OCI-LY1 (cell line): ENCODE measurements around the gene CEP20.
"Not testable (repeated sequence)": the region's sequence is repeated elsewhere in the genome, so short reads cannot be mapped to it uniquely, and the experiment has no call there.

ENCODE experiments used
- H2AFZ ChIP-seq: fragments of 200-600 bp; sonication (generic), shearing (Covaris generic); 2 replicates; pipeline ENCODE4 v1.6.0; 2014; ENCODE audit warnings: antibody characterized with exemption, mild to moderate bottlenecking, low read length
- H3F3A ChIP-seq: fragments of 200-600 bp; sonication (generic), shearing (Covaris generic); 2 replicates; pipeline ENCODE4 v1.6.0; 2014; ENCODE audit warnings: mild to moderate bottlenecking, antibody characterized with exemption, low read length, moderate library complexity; ENCODE audit not compliant: insufficient read depth
- H3K27ac ChIP-seq: fragments of 200-600 bp; sonication (generic); 2 replicates; pipeline ENCODE4 v1.5.1; 2014; ENCODE audit warnings: low read length, mixed run types, mild to moderate bottlenecking, low read depth; ENCODE audit not compliant: poor library complexity, severe bottlenecking
- H3K27me3 ChIP-seq: fragments of 200-600 bp; sonication (generic); 2 replicates; pipeline ENCODE4 v1.6.0; 2014; ENCODE audit warnings: antibody characterized with exemption, mild to moderate bottlenecking, low read length, moderate library complexity; ENCODE audit not compliant: insufficient read depth
- H3K36me3 ChIP-seq: fragments of 200-600 bp; sonication (generic); 2 replicates; pipeline ENCODE4 v1.6.1; 2014; ENCODE audit warnings: mild to moderate bottlenecking, antibody characterized with exemption, low read length, moderate library complexity, mixed read lengths; ENCODE audit not compliant: insufficient read depth
- H3K4me1 ChIP-seq: fragments of 200-600 bp; sonication (generic); 2 replicates; pipeline ENCODE4 v1.5.1; 2014; ENCODE audit warnings: mild to moderate bottlenecking, low read length, moderate library complexity; ENCODE audit not compliant: insufficient read depth, severe bottlenecking
- H3K4me2 ChIP-seq: fragments of 200-600 bp; sonication (generic), shearing (Covaris generic); 2 replicates; pipeline ENCODE4 v1.6.1; 2014; ENCODE audit warnings: low read length
- H3K4me3 ChIP-seq: fragments of 200-600 bp; sonication (generic); 2 replicates; pipeline ENCODE4 v1.5.1; 2014; ENCODE audit warnings: low read length, low read depth, mild to moderate bottlenecking, mixed read lengths; ENCODE audit not compliant: poor library complexity, severe bottlenecking
- H3K79me2 ChIP-seq: fragments of 200-600 bp; shearing (Covaris generic); 2 replicates; pipeline ENCODE4 v1.6.1; 2016; ENCODE audit warnings: mixed run types, low read length, mixed read lengths; ENCODE audit not compliant: insufficient read depth
- H3K9ac ChIP-seq: fragments of 200-600 bp; sonication (generic), shearing (Covaris generic); 2 replicates; pipeline ENCODE4 v1.6.1; 2014; ENCODE audit warnings: mild to moderate bottlenecking, low read length, mixed read lengths
- H3K9me2 ChIP-seq: fragments of 200-600 bp; sonication (generic), shearing (Covaris generic); 2 replicates; pipeline ENCODE4 v1.6.1; 2014; ENCODE audit warnings: low read depth, mild to moderate bottlenecking, low read length, mixed read lengths
- H3K9me3 ChIP-seq: fragments of 200-600 bp; shearing (Covaris generic); 2 replicates; pipeline ENCODE4 v1.6.1; 2014; ENCODE audit warnings: low read length, mixed read lengths
- H4K20me1 ChIP-seq: fragments of 200-600 bp; sonication (generic), shearing (Covaris generic); 2 replicates; pipeline ENCODE4 v1.6.0; 2016; ENCODE audit warnings: mild to moderate bottlenecking, low read length; ENCODE audit not compliant: insufficient read depth
- EZH2 ChIP-seq: fragments of 200-600 bp; sonication (generic), shearing (Covaris generic); IDR thresholded peaks from 2 replicates; pipeline ENCODE4 v1.8.0; 2017; ENCODE audit warnings: borderline replicate concordance, mixed run types, mild to moderate bottlenecking, antibody characterized with exemption, low read length, moderate library complexity, mixed read lengths
- TF ChIP-seq, protein P1 (sequence below): fragments of 200-600 bp; sonication (generic), shearing (Covaris generic); IDR thresholded peaks from 2 replicates; pipeline ENCODE4 v1.5.1; 2017; ENCODE audit warnings: mild to moderate bottlenecking, antibody characterized with exemption, low read length, moderate library complexity, mixed read lengths

The CEP20 gene

DNA sequence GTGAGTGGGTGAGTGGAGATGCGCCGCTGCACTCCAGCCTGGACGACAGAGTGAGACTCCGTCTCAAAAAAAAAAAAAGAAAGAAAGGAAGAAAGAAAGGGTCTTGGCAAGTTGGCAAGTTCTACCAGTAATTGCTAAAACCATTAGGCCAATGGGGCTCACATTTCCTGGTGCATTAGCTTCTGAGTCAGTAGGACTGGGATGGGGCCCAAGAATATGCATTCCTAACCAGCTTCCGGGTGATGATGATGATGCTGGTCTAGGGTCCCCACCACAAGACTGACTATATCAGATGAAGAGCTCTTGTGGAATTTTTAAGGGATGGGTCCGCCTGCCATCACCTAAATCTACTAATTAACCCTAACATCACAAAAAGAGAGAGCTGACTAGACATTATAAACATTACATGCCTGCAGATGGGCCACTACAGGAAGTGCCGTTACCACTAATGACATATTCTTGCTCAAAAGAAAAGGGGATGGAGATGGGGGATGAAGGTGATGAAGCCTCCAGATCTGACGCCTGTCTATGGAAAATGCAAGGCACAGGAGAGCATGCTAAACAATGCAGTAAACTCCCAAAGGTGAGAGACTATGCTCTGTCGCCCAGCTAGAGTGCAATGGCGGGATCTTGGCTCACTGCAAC, 44.6 kb downstream of the CEP20 start:
- no peaks in the 10 kb centered on the region for H4K20me1 ChIP-seq
- H3K4me2 ChIP-seq, result no peak overlapping the region
- no peaks in the 10 kb centered on the region for H3K27me3 ChIP-seq
- H3K9ac ChIP-seq, result no peak overlapping the region
- H3K4me1 ChIP-seq, result no peaks in the 10 kb centered on the region
- H3K36me3 ChIP-seq, result no peaks in the 10 kb centered on the region
- H3K27ac ChIP-seq, result no peak overlapping the region
- H3F3A ChIP-seq, result no peaks in the 10 kb centered on the region
- no peaks in the 10 kb centered on the region for H3K79me2 ChIP-seq
- no peak overlapping the region for H2AFZ ChIP-seq
- no peak for TF ChIP-seq EZH2
- TF ChIP-seq, protein P1, sequence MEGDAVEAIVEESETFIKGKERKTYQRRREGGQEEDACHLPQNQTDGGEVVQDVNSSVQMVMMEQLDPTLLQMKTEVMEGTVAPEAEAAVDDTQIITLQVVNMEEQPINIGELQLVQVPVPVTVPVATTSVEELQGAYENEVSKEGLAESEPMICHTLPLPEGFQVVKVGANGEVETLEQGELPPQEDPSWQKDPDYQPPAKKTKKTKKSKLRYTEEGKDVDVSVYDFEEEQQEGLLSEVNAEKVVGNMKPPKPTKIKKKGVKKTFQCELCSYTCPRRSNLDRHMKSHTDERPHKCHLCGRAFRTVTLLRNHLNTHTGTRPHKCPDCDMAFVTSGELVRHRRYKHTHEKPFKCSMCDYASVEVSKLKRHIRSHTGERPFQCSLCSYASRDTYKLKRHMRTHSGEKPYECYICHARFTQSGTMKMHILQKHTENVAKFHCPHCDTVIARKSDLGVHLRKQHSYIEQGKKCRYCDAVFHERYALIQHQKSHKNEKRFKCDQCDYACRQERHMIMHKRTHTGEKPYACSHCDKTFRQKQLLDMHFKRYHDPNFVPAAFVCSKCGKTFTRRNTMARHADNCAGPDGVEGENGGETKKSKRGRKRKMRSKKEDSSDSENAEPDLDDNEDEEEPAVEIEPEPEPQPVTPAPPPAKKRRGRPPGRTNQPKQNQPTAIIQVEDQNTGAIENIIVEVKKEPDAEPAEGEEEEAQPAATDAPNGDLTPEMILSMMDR, result no peak
- H3K9me2 ChIP-seq, result no peaks in the 10 kb centered on the region
- no peak overlapping the region for H3K4me3 ChIP-seq
- H3K9me3 ChIP-seq, result no peaks in the 10 kb centered on the region

DNA sequence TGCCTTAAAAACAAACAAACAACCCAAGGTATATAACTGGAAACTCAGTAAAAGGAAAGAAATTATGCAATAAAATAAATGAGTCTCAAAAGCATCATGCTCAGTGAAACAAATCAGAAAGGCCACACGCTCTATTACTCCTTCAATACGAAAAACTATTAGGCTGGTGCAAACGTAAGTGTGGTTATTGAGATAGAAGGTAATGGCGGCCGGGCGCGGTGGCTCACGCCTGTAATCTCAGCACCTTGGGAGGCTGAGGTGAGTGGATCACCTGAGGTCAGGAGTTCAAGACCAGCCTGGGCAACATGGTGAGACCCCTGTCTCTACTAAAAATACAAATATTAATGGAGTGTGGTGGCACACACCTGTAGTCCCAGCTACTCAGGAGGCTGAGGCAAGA, 49.2 kb downstream of the CEP20 start:
- H4K20me1 ChIP-seq, H3K9me2 ChIP-seq, H3K9me3 ChIP-seq, H3K4me3 ChIP-seq, H3K4me2 ChIP-seq, H3K79me2 ChIP-seq, H3K27ac ChIP-seq, H3K27me3 ChIP-seq, H2AFZ ChIP-seq, H3K4me1 ChIP-seq, H3K36me3 ChIP-seq, H3K9ac ChIP-seq, H3F3A ChIP-seq: not testable (repeated sequence)

DNA sequence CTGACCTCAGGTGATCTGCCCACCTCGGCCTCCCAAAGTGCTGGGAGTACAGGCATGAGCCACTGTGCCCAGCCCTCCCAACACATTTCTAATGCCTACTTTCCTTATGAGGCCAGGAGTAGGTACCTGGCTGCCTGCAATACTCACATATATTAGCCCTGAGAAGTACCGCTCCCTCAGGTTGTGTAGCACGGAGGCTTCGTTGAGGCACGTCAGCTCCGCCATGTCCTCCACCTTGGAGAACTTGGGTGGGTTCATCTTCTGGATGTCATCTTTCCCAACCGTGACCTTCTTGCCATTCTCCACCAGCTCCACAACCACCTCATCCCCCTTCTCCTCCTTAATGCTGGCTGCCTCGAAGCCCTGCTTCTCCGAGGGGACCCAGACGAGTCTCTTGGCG, 50.6 kb downstream of the CEP20 start:
- no peak overlapping the region for H3K4me3 ChIP-seq
- H3K27me3 ChIP-seq, result no peaks in the 10 kb centered on the region
- no peaks in the 10 kb centered on the region for H3F3A ChIP-seq
- no peak overlapping the region for H3K4me2 ChIP-seq
- TF ChIP-seq, protein P1, result no peak
- no peak for TF ChIP-seq EZH2
- H3K27ac ChIP-seq, result no peak overlapping the region
- H3K4me1 ChIP-seq, result no peaks in the 10 kb centered on the region
- no peaks in the 10 kb centered on the region for H3K36me3 ChIP-seq
- no peaks in the 10 kb centered on the region for H3K9me2 ChIP-seq
- H2AFZ ChIP-seq, result no peak overlapping the region
- no peaks in the 10 kb centered on the region for H4K20me1 ChIP-seq
- no peak overlapping the region for H3K9ac ChIP-seq
- no peaks in the 10 kb centered on the region for H3K9me3 ChIP-seq
- no peaks in the 10 kb centered on the region for H3K79me2 ChIP-seq

DNA sequence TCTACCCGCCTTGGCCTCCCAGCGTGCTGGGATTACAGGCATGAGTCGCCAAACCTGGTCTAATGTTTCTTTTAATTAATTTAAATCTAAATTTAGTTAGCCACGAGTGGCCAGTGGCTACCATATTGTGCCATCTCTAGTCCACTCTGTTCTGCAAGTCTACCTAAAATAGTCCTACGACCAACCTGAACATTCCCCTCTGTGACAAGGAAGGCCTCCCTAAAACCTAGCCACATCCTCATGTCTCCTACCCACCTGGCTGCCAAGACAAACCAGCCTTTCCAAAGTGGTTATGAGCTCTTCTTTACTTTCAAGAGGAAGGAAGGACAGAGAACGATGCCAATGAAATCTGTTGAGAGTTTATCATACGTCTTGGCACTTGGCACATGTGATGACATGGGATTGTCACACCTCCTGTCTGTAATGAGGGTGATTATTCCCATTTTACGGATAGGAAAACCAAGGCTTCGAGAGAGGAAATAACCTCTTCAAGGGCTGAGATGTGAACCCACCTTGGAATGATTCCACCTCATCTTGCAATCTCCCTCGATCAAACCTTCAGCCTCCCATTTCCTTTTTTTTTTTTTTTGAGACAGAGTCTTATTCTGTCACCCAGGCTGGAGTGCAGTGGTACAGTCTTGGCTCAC, 51.3 kb downstream of the CEP20 start:
- H3K4me1 ChIP-seq, result no peaks in the 10 kb centered on the region
- H3K4me2 ChIP-seq, result no peak overlapping the region
- no peaks in the 10 kb centered on the region for H3F3A ChIP-seq
- H3K4me3 ChIP-seq, result no peak overlapping the region
- TF ChIP-seq, protein P1, result no peak
- TF ChIP-seq EZH2, result no peak
- no peaks in the 10 kb centered on the region for H3K9me2 ChIP-seq
- no peaks in the 10 kb centered on the region for H3K79me2 ChIP-seq
- no peak overlapping the region for H3K9ac ChIP-seq
- no peaks in the 10 kb centered on the region for H4K20me1 ChIP-seq
- no peaks in the 10 kb centered on the region for H3K36me3 ChIP-seq
- no peaks in the 10 kb centered on the region for H3K27me3 ChIP-seq
- no peaks in the 10 kb centered on the region for H3K9me3 ChIP-seq
- no peak overlapping the region for H3K27ac ChIP-seq
- H2AFZ ChIP-seq, result no peak overlapping the region
